ENCODE data around the gene PHF10.

DNA sequence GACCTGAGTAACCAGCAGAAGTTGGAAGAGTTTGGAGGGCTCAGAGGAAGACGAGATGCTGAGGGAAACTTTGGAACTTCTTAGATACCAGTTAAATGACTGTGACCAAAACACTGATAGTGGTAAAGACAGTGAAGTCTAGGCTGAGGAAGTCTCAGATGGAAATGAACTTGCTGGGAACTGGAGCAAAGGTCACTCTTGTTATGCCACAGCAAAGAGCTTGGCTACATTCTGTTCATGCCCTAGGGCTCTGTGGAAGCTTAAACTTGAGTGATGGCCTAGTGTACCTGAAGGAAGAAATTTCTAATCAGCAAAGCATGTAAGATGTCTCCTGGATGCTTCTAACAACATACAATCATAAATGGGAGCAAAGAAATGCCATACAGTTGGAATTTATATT lies 47.2 kb downstream of the PHF10 start:
- TF ChIP-seq CTCF (IDR thresholded peaks at IDR 0.05) (no peak), POLR2A (IDR thresholded peaks at IDR 0.05) (no peak)
